Fibroblast of pulmonary artery (primary cell): Measurements from ENCODE around the gene NUDCD3.

ENCODE experiments used
- DNase-seq: peaks from one replicate; pipeline ENCODE4 v3.0.0-alpha.2; 2010; ENCODE audit warnings: low read depth
- H3K4me3 ChIP-seq: replicated peaks from 2 replicates; pipeline ENCODE4 v1.5.1; 2011; ENCODE audit warnings: low read depth, mild to moderate bottlenecking, control low read depth, low read length, moderate library complexity
- TF ChIP-seq, protein P1 (sequence below): IDR thresholded peaks from 2 replicates; pipeline ENCODE4 v1.5.1; 2011; ENCODE audit warnings: mild to moderate bottlenecking, control low read depth, low read length, inconsistent platforms; ENCODE audit errors: missing control alignments

NUDCD3 gene

DNA sequence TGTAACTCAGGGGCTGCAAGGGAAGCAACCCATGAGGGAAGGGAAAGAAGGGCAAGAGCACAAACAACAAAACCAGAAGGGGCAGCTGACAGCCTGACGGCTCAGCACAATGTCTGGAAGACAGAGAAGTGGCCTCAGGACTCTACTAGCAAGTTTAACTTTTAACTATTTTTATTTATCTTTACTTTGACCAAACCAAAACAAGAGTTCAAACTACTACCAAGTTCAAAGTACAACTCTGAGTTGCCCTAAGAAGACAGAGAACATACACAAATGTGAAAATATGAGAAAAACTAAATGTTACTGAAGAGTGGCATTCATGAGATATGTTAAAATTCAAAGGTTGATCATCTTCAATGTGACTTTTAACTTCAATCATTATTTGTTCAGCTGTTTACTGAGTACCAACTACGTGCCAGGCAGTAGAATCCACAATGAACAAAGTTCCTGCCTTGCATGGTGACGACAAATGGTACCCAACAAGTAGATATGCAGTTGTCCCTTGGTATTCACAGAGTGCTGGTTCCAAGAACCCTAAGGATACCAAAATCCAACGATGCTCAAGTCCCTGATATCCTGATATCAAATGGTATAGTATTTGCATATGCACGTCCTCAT lies 19.7 kb downstream of the NUDCD3 start:
- TF ChIP-seq, protein P1, sequence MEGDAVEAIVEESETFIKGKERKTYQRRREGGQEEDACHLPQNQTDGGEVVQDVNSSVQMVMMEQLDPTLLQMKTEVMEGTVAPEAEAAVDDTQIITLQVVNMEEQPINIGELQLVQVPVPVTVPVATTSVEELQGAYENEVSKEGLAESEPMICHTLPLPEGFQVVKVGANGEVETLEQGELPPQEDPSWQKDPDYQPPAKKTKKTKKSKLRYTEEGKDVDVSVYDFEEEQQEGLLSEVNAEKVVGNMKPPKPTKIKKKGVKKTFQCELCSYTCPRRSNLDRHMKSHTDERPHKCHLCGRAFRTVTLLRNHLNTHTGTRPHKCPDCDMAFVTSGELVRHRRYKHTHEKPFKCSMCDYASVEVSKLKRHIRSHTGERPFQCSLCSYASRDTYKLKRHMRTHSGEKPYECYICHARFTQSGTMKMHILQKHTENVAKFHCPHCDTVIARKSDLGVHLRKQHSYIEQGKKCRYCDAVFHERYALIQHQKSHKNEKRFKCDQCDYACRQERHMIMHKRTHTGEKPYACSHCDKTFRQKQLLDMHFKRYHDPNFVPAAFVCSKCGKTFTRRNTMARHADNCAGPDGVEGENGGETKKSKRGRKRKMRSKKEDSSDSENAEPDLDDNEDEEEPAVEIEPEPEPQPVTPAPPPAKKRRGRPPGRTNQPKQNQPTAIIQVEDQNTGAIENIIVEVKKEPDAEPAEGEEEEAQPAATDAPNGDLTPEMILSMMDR: no peak
- no peak overlapping the region for H3K4me3 ChIP-seq
- no peak for DNase-seq

DNA sequence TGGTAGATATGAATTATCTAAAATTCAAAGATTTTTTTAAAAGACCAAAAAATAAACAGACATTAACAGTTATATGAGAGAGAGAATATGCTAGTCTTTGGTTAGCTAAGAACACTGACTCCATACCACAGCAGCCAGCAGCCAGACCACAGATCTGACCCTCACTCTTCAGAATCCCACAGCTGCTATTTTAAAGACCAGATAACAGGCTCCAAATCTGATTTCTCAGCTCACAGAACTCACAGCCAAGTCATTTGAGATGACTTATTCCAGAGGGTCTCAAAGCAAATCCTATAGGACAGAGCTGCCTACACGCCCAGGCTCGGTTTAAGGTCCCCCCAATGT lies 20.4 kb downstream of the NUDCD3 start:
- no peak for DNase-seq
- H3K4me3 ChIP-seq: no peak overlapping the region
- TF ChIP-seq, protein P1: no peak

DNA sequence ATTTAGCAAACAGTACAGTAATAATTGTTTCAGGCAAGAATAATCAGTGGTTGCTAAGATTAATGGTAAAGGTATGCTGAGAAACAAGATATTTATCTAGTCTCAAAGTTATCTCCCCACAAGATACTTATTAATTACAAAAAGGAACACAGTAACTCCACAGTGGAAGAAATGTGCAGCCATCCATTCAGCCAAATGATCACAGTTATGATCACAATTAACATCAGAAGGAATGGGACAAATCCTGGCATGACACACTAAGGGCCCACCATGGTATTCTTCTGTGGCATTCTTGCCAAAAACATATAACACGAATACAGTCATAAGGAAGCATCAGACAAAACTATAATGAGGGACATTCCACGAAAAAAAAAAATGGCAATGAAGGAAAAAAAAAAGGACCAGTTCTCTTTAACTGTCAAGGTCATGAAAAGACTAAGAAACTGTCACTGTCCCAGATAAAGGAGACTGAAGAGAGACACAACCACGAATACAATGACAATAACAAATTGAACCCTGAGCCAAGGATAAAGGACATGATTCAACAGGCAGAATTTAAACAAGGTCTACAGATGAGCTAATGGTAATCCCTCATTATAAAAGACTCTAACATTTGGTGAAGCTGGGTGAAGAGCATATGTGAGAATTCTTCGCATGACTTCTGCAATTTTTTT lies 20.9 kb downstream of the NUDCD3 start:
- TF ChIP-seq, protein P1: no peak
- no peak overlapping the region for H3K4me3 ChIP-seq
- DNase-seq: no peak

DNA sequence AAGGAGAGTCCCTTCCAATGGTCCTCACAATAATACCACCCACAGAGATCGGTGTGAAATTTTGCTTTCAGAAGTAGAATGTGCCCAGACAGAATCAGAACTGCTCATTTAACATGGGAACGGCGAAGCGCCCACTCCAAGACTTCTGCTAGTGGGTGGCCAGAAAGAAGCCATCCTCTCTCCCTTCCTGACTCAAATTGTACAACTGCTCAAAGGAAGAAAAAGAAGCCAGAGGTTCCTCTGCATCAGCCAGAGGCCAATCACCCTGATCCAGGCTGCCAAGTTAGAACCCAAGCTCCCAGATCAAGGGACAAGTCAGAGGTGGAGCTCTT lies 23.3 kb downstream of the NUDCD3 start:
- no peak overlapping the region for H3K4me3 ChIP-seq
- TF ChIP-seq, protein P1: no peak
- no peak for DNase-seq

DNA sequence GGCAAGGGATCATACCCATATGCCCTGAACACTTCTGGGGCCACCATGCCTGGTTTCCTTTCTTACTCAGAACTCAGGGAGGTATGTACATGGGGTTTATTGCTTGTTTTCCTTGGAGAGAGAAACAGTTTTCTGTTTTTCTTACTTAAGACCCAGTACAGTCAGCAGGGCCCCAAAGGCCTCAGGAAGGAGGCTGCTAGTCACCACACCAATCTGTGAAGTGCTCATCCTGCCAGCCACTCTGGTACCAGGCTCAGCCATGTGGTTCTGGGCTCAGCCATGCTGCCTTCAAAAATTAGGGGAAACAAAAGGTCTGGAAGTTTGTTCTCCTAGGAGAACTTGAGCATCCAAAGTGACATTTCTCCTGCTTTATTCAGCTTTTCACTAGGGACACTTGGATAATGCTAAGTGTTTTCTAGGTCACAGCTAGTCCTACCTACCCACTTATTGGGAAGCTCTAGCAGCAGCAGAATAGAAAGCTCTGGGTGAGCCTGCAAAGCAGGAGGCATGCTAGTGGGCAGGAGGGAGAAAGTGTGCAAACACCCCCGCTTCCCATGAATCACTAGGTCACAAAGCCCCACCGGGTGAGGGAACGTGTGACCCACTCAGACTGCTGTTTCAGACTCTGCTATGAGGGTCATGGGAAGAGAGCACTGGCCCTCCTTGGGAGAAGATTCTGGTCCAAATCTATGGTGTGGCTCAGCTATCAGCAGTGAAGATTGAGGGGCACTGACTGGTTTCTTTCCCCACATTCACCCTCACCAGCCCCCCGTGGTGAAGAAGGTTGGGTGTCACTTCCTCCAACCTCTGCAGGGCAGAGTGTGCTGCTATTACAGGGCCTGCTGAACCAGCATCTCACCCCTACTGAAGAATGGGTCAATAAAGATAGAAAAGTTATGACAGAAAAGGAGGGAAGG lies 23.9 kb downstream of the NUDCD3 start:
- no peak overlapping the region for H3K4me3 ChIP-seq
- TF ChIP-seq, protein P1: no peak
- peak; percentile 54 for DNase-seq

DNA sequence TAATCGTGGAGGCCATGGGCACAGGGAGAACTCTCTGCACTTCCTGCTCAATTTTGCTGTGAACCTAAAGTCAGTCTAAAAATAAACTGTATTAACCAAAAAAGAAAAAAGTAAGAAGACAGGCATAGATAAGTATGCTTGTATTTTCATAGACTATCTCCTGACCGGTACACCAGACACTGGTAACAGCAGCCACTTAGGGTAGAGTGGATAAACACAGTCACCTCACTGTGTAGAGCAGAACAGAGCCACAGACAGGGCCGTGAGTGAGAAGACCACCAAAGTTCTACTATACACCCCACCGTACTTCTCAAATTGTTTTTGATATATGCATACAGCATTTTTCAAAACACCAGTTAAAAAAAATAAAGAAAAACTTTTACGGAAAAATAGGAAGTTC lies 25.0 kb downstream of the NUDCD3 start:
- no peak for DNase-seq
- H3K4me3 ChIP-seq: no peak overlapping the region
- TF ChIP-seq, protein P1: no peak
